GM12878 (cell line): ENCODE data around the gene CLPTM1. TPM values are rescaled to one million over a fixed set of nuclear protein-coding genes. Genes with fewer than 3 reads are reported as not detected.
A peak's percentile ranks its signal among the peaks of the same experiment; 100 is the strongest.

Experiments used
- BACH1 ChIP-seq: fragments of 450-650 bp; IDR thresholded peaks from 2 replicates; pipeline ENCODE4 v1.6.1; 2017; ENCODE audit warnings: mild to moderate bottlenecking, borderline replicate concordance
- BCL11A ChIP-seq: IDR thresholded peaks from 2 replicates; pipeline ENCODE4 v1.6.1; 2011; ENCODE audit warnings: low read depth, low read length
- IKZF2 ChIP-seq, 2 experiments: fragments of 450-650 bp; IDR thresholded peaks; 2 replicates each; pipeline ENCODE4 v1.6.1; 2017; ENCODE audit warnings: mild to moderate bottlenecking in 2 of 2, moderate library complexity in 2 of 2
- NFYA ChIP-seq: IDR thresholded peaks from 2 replicates; pipeline ENCODE4 v1.6.1; 2011; ENCODE audit warnings: low read depth, mild to moderate bottlenecking, low read length, improper control_type of control experiment, borderline replicate concordance
- NFYB ChIP-seq: IDR thresholded peaks from 2 replicates; pipeline ENCODE4 v1.6.1; 2011; ENCODE audit warnings: low read depth, mild to moderate bottlenecking, low read length, improper control_type of control experiment, moderate library complexity; ENCODE audit not compliant: insufficient read depth
- NKRF ChIP-seq: fragments of 450-650 bp; conservative IDR thresholded peaks from 2 replicates; pipeline ENCODE4 v1.6.1; 2017; ENCODE audit warnings: mild to moderate bottlenecking, moderate library complexity
- RUNX3 ChIP-seq: IDR thresholded peaks from 2 replicates; pipeline ENCODE4 v1.6.1; 2012; ENCODE audit warnings: low read length, inconsistent platforms
- SREBF2 ChIP-seq: IDR thresholded peaks from 2 replicates; pipeline ENCODE4 v1.6.1; 2012; ENCODE audit warnings: mild to moderate bottlenecking, low read length
- TCF12 ChIP-seq: IDR thresholded peaks from 2 replicates; pipeline ENCODE4 v1.6.1; 2011; ENCODE audit warnings: low read depth, mild to moderate bottlenecking, low read length
- YBX1 ChIP-seq: fragments of 450-650 bp; IDR thresholded peaks from 2 replicates; pipeline ENCODE4 v1.6.1; 2016; ENCODE audit warnings: antibody characterized with exemption
- ZBTB11 ChIP-seq: fragments of 450-650 bp; formaldehyde crosslinking; IDR thresholded peaks from 2 replicates; pipeline ENCODE4 v1.5.0; 2022; ENCODE audit warnings: mild to moderate bottlenecking, missing genetic modification characterization
- ZNF207 ChIP-seq: fragments of 450-650 bp; IDR thresholded peaks from 2 replicates; pipeline ENCODE4 v1.6.1; 2014; ENCODE audit warnings: antibody characterized with exemption, mild to moderate bottlenecking, borderline replicate concordance
- ZNF592 ChIP-seq: fragments of 450-650 bp; IDR thresholded peaks from 2 replicates; pipeline ENCODE4 v1.6.1; 2017; ENCODE audit warnings: mild to moderate bottlenecking, moderate library complexity
- ZNF687 ChIP-seq: fragments of 450-650 bp; IDR thresholded peaks from 2 replicates; pipeline ENCODE4 v1.6.1; 2017; ENCODE audit warnings: mild to moderate bottlenecking, moderate library complexity
- polyA plus RNA-seq, 11 experiments: library from polyadenylated mRNA; depleted of rRNA in 4 of 11; unstranded in 6 of 11; stranded (reverse) in 5 of 11; fragments of >200 nt; fragmentation: Nextera tagmentation in 4 of 11; fragmentation: Illumina TruSeq in 1 of 11; extraction: Ambion mirVana in 4 of 11; extraction: Trizol in 1 of 11; gene quantifications; 1 replicate in 1 of 11; 2 replicates in 10 of 11; pipeline versions ENCODE4 v1.2.1 to v1.2.3, GENCODE V29; 2011 to 2016; ENCODE audit warnings: inconsistent platforms in 2 of 11, missing spikeins in 2 of 11, low read depth in 1 of 11
- total RNA-seq, 4 experiments: library from RNA; depleted of rRNA in 3 of 4; stranded (reverse); fragments of >200 nt in 3 of 4; fragmentation: Illumina TruSeq in 1 of 4; extraction: Trizol in 1 of 4; gene quantifications; 2 replicates each; pipeline versions ENCODE4 v1.2.1 to v1.2.3, GENCODE V29; 2013 to 2021

CLPTM1 gene
- total and polyA plus RNA-seq, 10 of the 15 experiments (the other 5 are each of a cell fraction or from before 2014, with no cell fraction given): 0.42 to 72.6 (median 35.2) TPM

- TF ChIP-seq ZBTB11 (CRISPR knock-in tag) (no peak), SREBF2 (no peak), RUNX3 (no peak), NKRF (0 out of 2 replicates have a peak, but pooled peaks have one; percentile 8), IKZF2 (IDR thresholded peaks at IDR 0.05) (no peak), TCF12 (no peak), ZNF687 (no peak), NFYB (no peak), ZNF592 (no peak), NFYA (no peak), BCL11A (no peak), YBX1 (no peak), BACH1 (no peak), ZNF207 (0 out of 2 replicates have a peak, but pooled peaks have one; percentile 24)
These were observed 592 bp downstream of the CLPTM1 start (continued) for GRCh38 chr19:44955505-44956439.
